ENCODE data around the gene PTPN13.

The PTPN13 gene

GRCh38 chr4:86857341-86858052, 263.4 kb downstream of the PTPN13 start:
- Mint-ChIP-seq H3K36me3 (ENCODE audit: low read depth) (no peaks in the 10 kb centered on the region), H3K4me1 (no peaks in the 10 kb centered on the region), H3K27ac (no peak overlapping the region), H3K9me3 (no peaks in the 10 kb centered on the region), H3K4me3 (no peak overlapping the region), H3K27me3 (ENCODE audit: low read depth) (no peaks in the 10 kb centered on the region)
- no peak for TF ChIP-seq CTCF (IDR thresholded peaks at IDR 0.05; ENCODE audit: unreplicated experiment in 3 of 3)
